ENCODE measurements around the gene USP34.

The USP34 gene

GRCh38 chr2:61277756-61278155 is 193.1 kb downstream of the USP34 start:
- no peak for TF ChIP-seq ZNF704 (tag by site-specific recombination; IDR thresholded peaks at IDR 0.05)
- no peak overlapping the region for H3K4me3 ChIP-seq (ENCODE audit: low read depth, low read length)
- no peaks in the 10 kb centered on the region for H3K9me3 ChIP-seq (ENCODE audit: control insufficient read depth, insufficient read depth, low read depth, low read length)
- peaks cover 39 to 57% of the 10 kb centered on the region in 2 experiments for H3K36me3 ChIP-seq (ENCODE audit: control insufficient read depth in 2 of 2, insufficient read depth in 1 of 2, low read length in 2 of 2)
- H3K27ac ChIP-seq (ENCODE audit: extremely low read depth, low read depth, low read length): 0 out of 2 replicates have a peak overlapping the region, but pooled peaks have one; percentile 27
- POLR2A ChIA-PET: no interaction called here
- CTCF ChIA-PET: no interaction called here
- no peaks in the 10 kb centered on the region for H3K4me1 ChIP-seq (ENCODE audit: control insufficient read depth, insufficient read depth, low read length)

- H3K4me1 ChIP-seq (ENCODE audit: control insufficient read depth, insufficient read depth, low read length): no peaks in the 10 kb centered on the region
- ChIA-PET POLR2A (no interaction called here), CTCF (interaction anchor here (0.6 kb wide), 3 partner anchors 23 to 1254 kb away, joined by 3 to 5 read pairs (median 3); no protein-coding TSS in a partner anchor)
- no peak overlapping the region for H3K4me3 ChIP-seq (ENCODE audit: low read depth, low read length)
- no peak for TF ChIP-seq ZNF639 (tag by site-specific recombination; IDR thresholded peaks at IDR 0.05)
- no peak for TF ChIP-seq ZNF791 (tag by site-specific recombination; IDR thresholded peaks at IDR 0.05)
- no peak for TF ChIP-seq OVOL3 (tag by site-specific recombination; IDR thresholded peaks at IDR 0.05)
- TF ChIP-seq ZFP37 (tag by site-specific recombination; IDR thresholded peaks at IDR 0.05): no peak
- no peak for TF ChIP-seq ZBTB7A (tag by site-specific recombination; IDR thresholded peaks at IDR 0.05; ENCODE audit: low read depth)
- no peak for TF ChIP-seq ZNF530 (tag by site-specific recombination; IDR thresholded peaks at IDR 0.05; ENCODE audit: low read depth)
- TF ChIP-seq ZNF274 (IDR thresholded peaks at IDR 0.05; ENCODE audit: low read length): no peak
- no peak for TF ChIP-seq ZNF274 (tag by site-specific recombination; IDR thresholded peaks at IDR 0.05; ENCODE audit: borderline replicate concordance)
- TF ChIP-seq ZNF704 (tag by site-specific recombination; IDR thresholded peaks at IDR 0.05): no peak
- no peak for TF ChIP-seq ZNF830 (tag by site-specific recombination; IDR thresholded peaks at IDR 0.05; ENCODE audit: low read depth)
- TF ChIP-seq ZNF280C (tag by site-specific recombination; IDR thresholded peaks at IDR 0.05): no peak
- no peak for TF ChIP-seq ZBTB20 (tag by site-specific recombination; IDR thresholded peaks at IDR 0.05)
- no peak for TF ChIP-seq ZNF248 (tag by site-specific recombination; IDR thresholded peaks at IDR 0.05)
- no peak for TF ChIP-seq SCRT1 (tag by site-specific recombination; IDR thresholded peaks at IDR 0.05; ENCODE audit: borderline replicate concordance)
- H3K9me3 ChIP-seq (ENCODE audit: control insufficient read depth, insufficient read depth, low read depth, low read length): no peaks in the 10 kb centered on the region
- H3K36me3 ChIP-seq (ENCODE audit: control insufficient read depth in 2 of 2, insufficient read depth in 1 of 2, low read length in 2 of 2): peaks cover 26 to 41% of the 10 kb centered on the region in 2 experiments
- no peak overlapping the region for H3K27ac ChIP-seq (ENCODE audit: extremely low read depth, low read depth, low read length)
Measured at GRCh38 chr2:61275575-61276184, 195.2 kb downstream of the USP34 start.

GRCh38 chr2:61272421-61273070 is 198.3 kb downstream of the USP34 start:
- peaks cover 12 to 31% of the 10 kb centered on the region in 2 experiments for H3K36me3 ChIP-seq (ENCODE audit: control insufficient read depth in 2 of 2, insufficient read depth in 1 of 2, low read length in 2 of 2)
- POLR2A ChIA-PET: no interaction called here
- H3K4me1 ChIP-seq (ENCODE audit: control insufficient read depth, insufficient read depth, low read length): no peaks in the 10 kb centered on the region
- no peak overlapping the region for H3K4me3 ChIP-seq (ENCODE audit: low read depth, low read length)
- CTCF ChIA-PET: no interaction called here
- no peak overlapping the region for H3K27ac ChIP-seq (ENCODE audit: extremely low read depth, low read depth, low read length)
- no peaks in the 10 kb centered on the region for H3K9me3 ChIP-seq (ENCODE audit: control insufficient read depth, insufficient read depth, low read depth, low read length)
- no peak for TF ChIP-seq ZBTB7A (tag by site-specific recombination; IDR thresholded peaks at IDR 0.05; ENCODE audit: low read depth)
- no peak for TF ChIP-seq MYNN (tag by site-specific recombination; IDR thresholded peaks at IDR 0.05; ENCODE audit: borderline replicate concordance)
- no peak for TF ChIP-seq ZBTB48 (tag by site-specific recombination; IDR thresholded peaks at IDR 0.05)
- TF ChIP-seq ZSCAN30 (tag by site-specific recombination; IDR thresholded peaks at IDR 0.05): no peak
- TF ChIP-seq ZNF529 (tag by site-specific recombination; IDR thresholded peaks at IDR 0.05; ENCODE audit: insufficient replicate concordance): no peak
- TF ChIP-seq BCL11A (tag by site-specific recombination; IDR thresholded peaks at IDR 0.05; ENCODE audit: low read depth): no peak
- TF ChIP-seq ELK4 (IDR thresholded peaks at IDR 0.05; ENCODE audit: borderline replicate concordance, low read depth, low read length): no peak
- no peak for TF ChIP-seq ZNF501 (tag by site-specific recombination; IDR thresholded peaks at IDR 0.05)
- TF ChIP-seq ZNF692 (tag by site-specific recombination; IDR thresholded peaks at IDR 0.05): no peak
